Breast epithelium (tissue), 4 donors: ENCODE measurements around the gene CDH4. TPM values are rescaled to one million over a fixed set of nuclear protein-coding genes. Genes with fewer than 3 reads are reported as not detected.

Experiments
- DNase-seq, 2 donors: peaks; one replicate each; pipeline ENCODE4 v3.0.0-alpha.2; 2019; ENCODE audit warnings: low spot score in 2 of 2
- H3K27ac ChIP-seq, 2 donors: fragments of 200-600 bp; sonication (generic) in 1 of 2; one replicate each; pipeline ENCODE4 v1.5.1; 2016 to 2019; ENCODE audit warnings: mild to moderate bottlenecking in 1 of 2
- H3K27me3 ChIP-seq, 2 donors: fragments of 200-600 bp; sonication (generic) in 1 of 2; one replicate each; pipeline versions ENCODE4 v1.5.1 to v1.6.0; 2017 to 2019; ENCODE audit warnings: control low read depth in 1 of 2, mild to moderate bottlenecking in 1 of 2
- H3K36me3 ChIP-seq: fragments of 200-600 bp; one replicate; pipeline ENCODE4 v1.5.1; 2019
- H3K4me1 ChIP-seq, 2 donors: fragments of 200-600 bp; sonication (generic); one replicate each; pipeline ENCODE4 v1.5.1; 2016 to 2019; ENCODE audit warnings: control low read depth in 1 of 2
- H3K4me3 ChIP-seq, 3 donors: fragments of 200-600 bp; sonication (generic); 1 replicate in 2 of 3; 2 replicates in 1 of 3; pipeline ENCODE4 v1.5.1; 2016 to 2019; ENCODE audit warnings: mild to moderate bottlenecking in 3 of 3, moderate library complexity in 2 of 3
- H3K9me3 ChIP-seq, 2 donors: fragments of 200-600 bp; sonication (generic) in 1 of 2; one replicate each; pipeline ENCODE4 v1.5.1; 2016 to 2019; ENCODE audit warnings: control low read depth in 1 of 2
- CTCF ChIP-seq, 3 donors: fragments of 450-650 bp; IDR thresholded peaks; one replicate each; pipeline ENCODE4 v1.5.1; 2016 to 2017; ENCODE audit warnings: antibody characterized with exemption in 3 of 3, mild to moderate bottlenecking in 3 of 3, moderate library complexity in 3 of 3
- POLR2A ChIP-seq: fragments of 450-650 bp; IDR thresholded peaks from one replicate; pipeline ENCODE4 v1.6.1; 2016; ENCODE audit warnings: antibody characterized with exemption, mild to moderate bottlenecking, moderate library complexity
- POLR2AphosphoS5 ChIP-seq, 3 donors: sonication (generic); formaldehyde crosslinking; IDR thresholded peaks; one replicate each; pipeline ENCODE4 v1.6.1; 2017; ENCODE audit warnings: antibody characterized with exemption in 3 of 3
- intact Hi-C: fragments of 100-400 bp; cut with DNase I; formaldehyde crosslinking; loops from one replicate; pipeline ENCODE4 v1.15.1; 2023; ENCODE audit warnings: low total_unique reads
- total RNA-seq, 3 donors: library from RNA; depleted of rRNA; stranded (reverse); fragments of >200 nt; gene quantifications; one replicate each; pipeline ENCODE4 v1.1.0, GENCODE V29; 2016

Gene CDH4
- total RNA-seq, 3 donors from 2014 or later = under 0.01 TPM; not detected in 2

DNA sequence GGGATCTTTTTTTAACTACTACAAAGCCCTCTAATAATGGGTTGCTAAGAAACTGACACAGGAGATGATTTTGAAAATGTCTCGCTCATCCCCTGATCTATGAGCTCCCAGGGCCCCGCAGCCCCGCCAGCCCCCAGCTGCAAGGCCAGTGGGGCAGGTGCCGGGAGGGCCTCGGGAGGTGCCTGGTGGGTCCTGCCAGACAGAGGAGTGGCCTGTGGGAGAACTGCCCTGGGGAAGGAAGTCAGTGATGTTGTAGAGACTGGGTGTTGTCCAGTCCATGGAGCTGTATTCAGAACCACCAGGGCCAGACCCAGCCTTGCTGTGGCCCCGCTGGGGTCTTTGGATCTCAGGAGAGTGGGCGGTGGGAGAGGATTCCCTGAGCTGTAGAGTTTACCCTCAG lies 554.9 kb downstream of the CDH4 start:
- no peak for TF ChIP-seq CTCF (IDR thresholded peaks at IDR 0.05)
- TF ChIP-seq POLR2A = no peak
- no peak for TF ChIP-seq POLR2AphosphoS5 (IDR thresholded peaks at IDR 0.05)
- Histone ChIP-seq H3K27ac (no peak overlapping the region), H3K4me3 (no peak overlapping the region), H3K9me3 (no peaks in the 10 kb centered on the region), H3K4me1 (no peaks in the 10 kb centered on the region), H3K27me3 (peaks cover 0 to 53% of the 10 kb centered on the region in 2 donors), H3K36me3 (no peaks in the 10 kb centered on the region)
- intact Hi-C loops = no loop called here
- no peak for DNase-seq

DNA sequence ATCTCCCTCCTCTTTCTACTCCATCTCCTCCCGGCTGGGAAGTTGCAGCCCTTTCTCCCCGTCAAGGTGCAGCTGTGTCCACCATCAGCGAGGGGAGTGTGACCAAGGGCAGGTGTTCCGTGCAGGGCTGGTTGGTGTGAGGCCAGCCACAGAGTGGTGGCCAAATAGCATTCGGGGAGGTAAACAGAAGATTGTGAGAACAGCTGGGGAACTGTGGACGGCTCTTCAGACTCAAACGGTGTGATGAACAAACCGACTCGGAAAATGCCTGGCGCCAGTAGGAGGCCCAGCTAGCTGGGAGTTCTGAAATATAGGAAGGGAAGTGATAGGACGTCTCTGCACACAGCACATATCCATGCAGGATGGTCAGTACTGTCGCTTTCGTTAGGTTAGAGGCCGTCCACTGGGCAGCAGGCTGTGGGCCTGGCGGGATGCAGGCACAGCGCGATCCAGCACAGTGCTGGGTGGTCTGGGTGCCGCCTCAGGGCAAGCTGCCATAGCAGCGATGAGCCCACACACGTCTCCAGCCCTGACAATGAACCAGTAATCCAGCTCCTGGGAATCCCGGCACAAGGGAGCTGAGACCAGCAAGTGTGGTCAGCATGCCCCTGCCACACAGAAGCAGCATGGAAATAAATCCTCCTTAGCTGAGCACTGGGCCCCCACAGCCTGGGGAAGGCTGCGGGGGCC lies 555.6 kb downstream of the CDH4 start:
- no peak for TF ChIP-seq CTCF (IDR thresholded peaks at IDR 0.05)
- TF ChIP-seq POLR2AphosphoS5 (IDR thresholded peaks at IDR 0.05) = no peak
- TF ChIP-seq POLR2A = no peak
- DNase-seq = no peak
- intact Hi-C loops = no loop called here
- H3K4me1 ChIP-seq = no peaks in the 10 kb centered on the region
- no peaks in the 10 kb centered on the region for H3K9me3 ChIP-seq
- no peak overlapping the region for H3K27ac ChIP-seq
- no peak overlapping the region for H3K4me3 ChIP-seq
- no peaks in the 10 kb centered on the region for H3K36me3 ChIP-seq
- peaks cover 0 to 47% of the 10 kb centered on the region in 2 donors for H3K27me3 ChIP-seq

GRCh38 chr20:61808447-61808846 lies 556.4 kb downstream of the CDH4 start:
- no peaks in the 10 kb centered on the region for H3K9me3 ChIP-seq
- H3K4me3 ChIP-seq = no peak overlapping the region
- no peak for DNase-seq
- H3K36me3 ChIP-seq = no peaks in the 10 kb centered on the region
- H3K4me1 ChIP-seq = no peaks in the 10 kb centered on the region
- H3K27me3 ChIP-seq = peaks cover 0 to 50% of the 10 kb centered on the region in 2 donors
- intact Hi-C loops = no loop called here
- TF ChIP-seq POLR2AphosphoS5 (IDR thresholded peaks at IDR 0.05) (no peak), CTCF (IDR thresholded peaks at IDR 0.05) (no peak), POLR2A (no peak)
- H3K27ac ChIP-seq = no peak overlapping the region

DNA sequence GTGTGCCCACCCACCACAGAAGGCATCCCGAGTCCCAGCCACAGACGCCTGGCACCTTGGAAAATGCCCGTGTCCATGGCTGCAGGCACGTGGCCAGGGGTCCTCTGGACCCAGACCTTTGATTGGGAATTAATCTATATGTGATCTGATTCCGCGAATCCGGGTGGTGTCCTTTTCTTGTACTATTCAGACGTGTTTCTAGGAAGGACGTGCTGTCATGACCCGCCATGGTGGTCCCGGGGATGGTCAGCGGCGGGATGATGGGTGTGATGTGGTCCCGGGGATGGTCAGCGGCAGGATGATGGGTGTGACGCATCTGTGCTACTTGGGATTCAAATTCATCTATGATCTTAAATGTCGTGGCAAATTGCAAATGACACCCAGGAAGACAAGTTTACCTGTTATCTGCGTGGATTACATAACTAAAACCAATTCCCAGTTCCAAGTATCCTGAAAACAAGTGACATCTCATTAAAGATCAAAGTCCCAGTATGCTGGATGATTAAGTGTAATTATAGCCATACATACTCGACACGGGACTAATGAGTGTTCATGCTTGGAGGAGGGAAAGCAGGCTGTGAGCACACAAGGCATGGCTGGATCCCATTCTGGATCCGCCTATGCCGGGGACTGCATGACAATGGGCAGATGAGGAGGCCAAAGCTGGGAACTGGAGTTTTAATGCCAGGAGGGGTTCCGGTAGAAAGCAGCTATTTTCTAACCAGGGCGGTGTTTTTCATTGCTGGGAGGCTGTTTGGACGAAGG lies 557.1 kb downstream of the CDH4 start:
- Histone ChIP-seq H3K36me3 (no peaks in the 10 kb centered on the region), H3K27me3 (peaks cover 0 to 51% of the 10 kb centered on the region in 2 donors), H3K27ac (no peak overlapping the region), H3K9me3 (no peaks in the 10 kb centered on the region), H3K4me1 (no peaks in the 10 kb centered on the region), H3K4me3 (no peak overlapping the region)
- intact Hi-C loops = no loop called here
- no peak for DNase-seq
- TF ChIP-seq CTCF (IDR thresholded peaks at IDR 0.05) (no peak), POLR2AphosphoS5 (IDR thresholded peaks at IDR 0.05) (no peak), POLR2A (no peak)

- intact Hi-C loops = no loop called here
- H3K27ac ChIP-seq = no peak overlapping the region
- no peak overlapping the region for H3K4me3 ChIP-seq
- H3K4me1 ChIP-seq = no peaks in the 10 kb centered on the region
- H3K9me3 ChIP-seq = no peaks in the 10 kb centered on the region
- no peak for TF ChIP-seq POLR2A
- TF ChIP-seq POLR2AphosphoS5 (IDR thresholded peaks at IDR 0.05) = no peak
- no peak for TF ChIP-seq CTCF (IDR thresholded peaks at IDR 0.05)
- peaks cover 0 to 41% of the 10 kb centered on the region in 2 donors for H3K27me3 ChIP-seq
- H3K36me3 ChIP-seq = no peaks in the 10 kb centered on the region
- no peak for DNase-seq
These were observed 558.1 kb downstream of the CDH4 start for GRCh38 chr20:61810066-61810737.
